HEK293 (cell line): Measurements from ENCODE around the gene TCP11.

Experiments
- CTCF ChIA-PET: fragments of 350-600 bp; formaldehyde crosslinking; extraction: SDS; loops from one replicate; lab custom pipeline; 2021; ENCODE audit warnings: antibody characterized with exemption; lab: Yijun Ruan, JAX
- POLR2A ChIA-PET: fragments of 300-600 bp; formaldehyde crosslinking; extraction: SDS; loops from one replicate; lab custom pipeline; 2020; ENCODE audit warnings: antibody characterized with exemption, inconsistent platforms; lab: Yijun Ruan, JAX
- H3K27ac ChIP-seq: fragments of 200-500 bp; sonication (Bioruptor generic); 2 replicates; pipeline ENCODE4 v1.5.1; 2014; ENCODE audit warnings: low read depth, low read length, control low read depth, inconsistent platforms; ENCODE audit errors: extremely low read depth
- H3K36me3 ChIP-seq, 2 experiments: fragments of 200-500 bp in 1 of 2; sonication (Bioruptor generic) in 1 of 2; 1 replicate in 1 of 2; 2 replicates in 1 of 2; pipeline ENCODE4 v1.5.1; 2014 to 2017; ENCODE audit warnings: inconsistent platforms in 2 of 2, low read length in 2 of 2; ENCODE audit not compliant: control insufficient read depth in 2 of 2, insufficient read depth in 1 of 2
- H3K4me1 ChIP-seq: fragments of 200-500 bp; sonication (Bioruptor generic); 2 replicates; pipeline ENCODE4 v1.5.1; 2014; ENCODE audit warnings: mild to moderate bottlenecking, low read length, inconsistent platforms; ENCODE audit not compliant: control insufficient read depth, insufficient read depth
- H3K4me3 ChIP-seq: 2 replicates; pipeline ENCODE4 v1.5.1; 2011; ENCODE audit warnings: low read depth, mild to moderate bottlenecking, control low read depth, low read length, moderate library complexity
- H3K9me3 ChIP-seq: fragments of 200-500 bp; sonication (Bioruptor generic); 2 replicates; pipeline ENCODE4 v1.5.1; 2014; ENCODE audit warnings: low read depth, low read length, inconsistent platforms; ENCODE audit not compliant: control insufficient read depth, insufficient read depth
- CTCF ChIP-seq: fragments of 450-650 bp; formaldehyde crosslinking; IDR thresholded peaks from 2 replicates; pipeline ENCODE4 v1.5.1; 2016; ENCODE audit warnings: missing biosample characterization, missing genetic modification characterization
- MEIS1 ChIP-seq: sonication (generic); formaldehyde crosslinking; IDR thresholded peaks from 2 replicates; pipeline ENCODE4 v1.8.1; 2022; ENCODE audit warnings: missing genetic modification reagents, mild to moderate bottlenecking, borderline replicate concordance
- PRDM1 ChIP-seq: fragments of 450-650 bp; formaldehyde crosslinking; IDR thresholded peaks from 2 replicates; pipeline ENCODE4; 2016; ENCODE audit warnings: missing biosample characterization, missing genetic modification characterization
- PRDM10 ChIP-seq: fragments of 450-650 bp; formaldehyde crosslinking; IDR thresholded peaks from 2 replicates; pipeline ENCODE4 v1.5.1; 2016; ENCODE audit warnings: missing biosample characterization, missing genetic modification characterization
- SETDB1 ChIP-seq: IDR thresholded peaks from one replicate; pipeline ENCODE4 v1.6.1; 2017; ENCODE audit warnings: mild to moderate bottlenecking, low read length, moderate library complexity, mixed read lengths; ENCODE audit not compliant: insufficient read length
- TSHZ1 ChIP-seq: fragments of 450-650 bp; formaldehyde crosslinking; IDR thresholded peaks from 2 replicates; pipeline ENCODE4 v1.5.1; 2016; ENCODE audit warnings: missing biosample characterization, missing genetic modification characterization, borderline replicate concordance
- ZBTB6 ChIP-seq: fragments of 450-650 bp; formaldehyde crosslinking; IDR thresholded peaks from 2 replicates; pipeline ENCODE4 v1.5.1; 2017; ENCODE audit warnings: missing biosample characterization, missing genetic modification characterization
- ZBTB8A ChIP-seq: fragments of 450-650 bp; formaldehyde crosslinking; IDR thresholded peaks from 2 replicates; pipeline ENCODE4 v1.5.1; 2016; ENCODE audit warnings: missing biosample characterization, missing genetic modification characterization
- ZFP69B ChIP-seq: fragments of 450-650 bp; formaldehyde crosslinking; IDR thresholded peaks from 2 replicates; pipeline ENCODE4 v1.5.1; 2016; ENCODE audit warnings: missing biosample characterization, missing genetic modification characterization
- ZNF132 ChIP-seq: fragments of 450-650 bp; formaldehyde crosslinking; IDR thresholded peaks from 2 replicates; pipeline ENCODE4 v1.5.1; 2017; ENCODE audit warnings: missing biosample characterization, missing genetic modification characterization, borderline replicate concordance
- ZNF140 ChIP-seq: fragments of 450-650 bp; formaldehyde crosslinking; IDR thresholded peaks from 2 replicates; pipeline ENCODE4 v1.5.1; 2016; ENCODE audit warnings: missing biosample characterization, missing genetic modification characterization
- ZNF18 ChIP-seq: fragments of 450-650 bp; formaldehyde crosslinking; IDR thresholded peaks from 2 replicates; pipeline ENCODE4 v1.5.1; 2016; ENCODE audit warnings: missing biosample characterization, missing genetic modification characterization
- ZNF529 ChIP-seq: fragments of 450-650 bp; formaldehyde crosslinking; IDR thresholded peaks from 2 replicates; pipeline ENCODE4 v1.5.1; 2017; ENCODE audit warnings: missing genetic modification characterization, missing biosample characterization; ENCODE audit not compliant: insufficient replicate concordance
- ZNF664 ChIP-seq: fragments of 450-650 bp; formaldehyde crosslinking; IDR thresholded peaks from 2 replicates; pipeline ENCODE4 v1.5.1; 2016; ENCODE audit warnings: missing biosample characterization, missing genetic modification characterization

The TCP11 gene

GRCh38 chr6:35073766-35074471 lies 67.2 kb downstream of the TCP11 start:
- POLR2A ChIA-PET: no interaction called here
- peaks cover 0 to 31% of the 10 kb centered on the region in 2 experiments; a peak in 2 of 3 replicates for H3K36me3 ChIP-seq
- TF ChIP-seq CTCF (tag by site-specific recombination): no peak
- TF ChIP-seq ZNF132 (tag by site-specific recombination): no peak
- TF ChIP-seq ZBTB6 (tag by site-specific recombination): no peak
- no peak for TF ChIP-seq PRDM10 (tag by site-specific recombination)
- no peak for TF ChIP-seq TSHZ1 (tag by site-specific recombination)
- no peak for TF ChIP-seq PRDM1 (tag by site-specific recombination)
- no peak for TF ChIP-seq ZFP69B (tag by site-specific recombination)
- no peak for TF ChIP-seq ZNF140 (tag by site-specific recombination)
- TF ChIP-seq ZNF18 (tag by site-specific recombination): no peak
- TF ChIP-seq SETDB1: no peak
- no peak for TF ChIP-seq ZNF529 (tag by site-specific recombination)
- no peak for TF ChIP-seq ZNF664 (tag by site-specific recombination)
- no peak for TF ChIP-seq MEIS1 (CRISPR knock-in tag)
- TF ChIP-seq ZBTB8A: no peak
- TF ChIP-seq, all 188 proteins: peak for 0
- Histone ChIP-seq H3K4me1 (no peaks in the 10 kb centered on the region), H3K4me3 (no peak overlapping the region), H3K9me3 (no peaks in the 10 kb centered on the region), H3K27ac (no peak overlapping the region)
- CTCF ChIA-PET: no interaction called here
